CD4-positive, alpha-beta T cell treated with Interleukin-21 for 1 hour (primary cell): ENCODE measurements around the gene HSD17B12.
"Not testable (repeated sequence)": the region's sequence is repeated elsewhere in the genome, so short reads cannot be mapped to it uniquely, and the experiment has no call there.

Source experiments
- DNase-seq: peaks from one replicate; pipeline ENCODE4 v3.0.0-alpha.2; 2020

HSD17B12 gene

GRCh38 chr11:43748095-43748494 is 67.6 kb downstream of the HSD17B12 start:
- no peak for DNase-seq

GRCh38 chr11:43751726-43752125 is 71.2 kb downstream of the HSD17B12 start:
- no peak for DNase-seq

DNA sequence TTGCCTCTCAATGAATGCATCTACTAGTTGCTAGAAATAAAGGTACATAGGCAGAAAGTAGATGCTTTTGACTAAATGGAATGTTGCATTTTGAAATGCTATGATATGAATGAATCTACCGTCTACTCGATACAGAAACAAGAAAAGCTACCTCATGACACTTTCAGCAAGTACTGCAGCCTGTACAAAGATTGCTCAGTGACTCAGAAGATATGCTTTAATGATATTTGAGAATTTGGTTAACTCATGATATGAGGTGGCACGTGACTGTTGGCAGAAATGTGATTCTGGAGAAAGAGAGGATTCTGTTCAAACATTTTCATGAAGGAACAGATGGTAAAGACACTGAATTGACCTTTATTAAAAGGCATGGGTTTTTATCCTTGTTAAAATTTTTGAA is 76.0 kb downstream of the HSD17B12 start:
- DNase-seq: no peak

- no peak for DNase-seq
These were observed 78.4 kb downstream of the HSD17B12 start for GRCh38 chr11:43758927-43759326.

- DNase-seq: no peak
These were observed 80.4 kb downstream of the HSD17B12 start for GRCh38 chr11:43760902-43761301.

- DNase-seq: no peak
These were observed 84.7 kb downstream of the HSD17B12 start for GRCh38 chr11:43765194-43765593.

- not testable (repeated sequence) for DNase-seq
These were observed 88.1 kb downstream of the HSD17B12 start for GRCh38 chr11:43768654-43769053.

GRCh38 chr11:43770173-43770572 is 89.6 kb downstream of the HSD17B12 start:
- no peak for DNase-seq

DNA sequence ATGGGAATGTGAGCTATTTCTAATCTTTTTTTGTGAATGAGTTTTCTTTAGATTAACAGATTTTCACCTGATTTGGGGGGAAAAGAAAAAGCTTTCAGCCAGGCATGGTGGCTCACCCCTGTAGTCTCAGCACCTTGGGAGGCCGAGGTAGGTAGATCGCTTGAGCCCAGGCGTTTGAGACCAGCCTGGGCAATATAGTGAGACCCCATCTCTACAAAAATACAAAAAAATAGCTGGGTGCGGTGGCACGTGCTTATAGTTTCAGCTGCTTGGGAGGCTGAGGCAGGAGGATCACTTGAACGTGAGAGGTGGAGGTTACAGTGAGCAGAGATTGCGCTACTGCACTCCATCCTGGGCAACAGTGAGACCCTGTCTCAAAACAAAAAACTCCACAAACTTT is 92.2 kb downstream of the HSD17B12 start:
- no peak for DNase-seq

- no peak for DNase-seq
These were observed 94.2 kb downstream of the HSD17B12 start for GRCh38 chr11:43774786-43775185.

- no peak for DNase-seq
These were observed 98.8 kb downstream of the HSD17B12 start for GRCh38 chr11:43779306-43779705.

DNA sequence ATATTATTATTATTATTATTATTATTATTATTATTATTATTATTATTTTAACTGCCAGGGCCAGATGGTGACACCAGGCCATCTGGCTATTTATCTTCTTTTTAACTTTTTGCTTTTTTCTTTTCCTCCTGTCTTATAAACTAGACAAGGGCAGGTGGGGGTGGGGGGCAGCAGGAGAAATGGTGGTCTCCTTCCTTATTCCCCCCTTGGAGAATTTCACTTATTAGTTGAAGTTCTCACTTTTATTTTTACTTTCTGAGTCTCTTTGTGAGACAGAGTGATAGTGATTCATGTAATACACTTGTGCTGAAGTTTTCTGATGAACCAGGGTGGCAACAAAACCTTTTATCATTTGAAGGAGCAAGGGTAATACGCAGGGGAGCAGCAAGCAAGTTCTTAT is 103.8 kb downstream of the HSD17B12 start:
- DNase-seq: no peak

DNA sequence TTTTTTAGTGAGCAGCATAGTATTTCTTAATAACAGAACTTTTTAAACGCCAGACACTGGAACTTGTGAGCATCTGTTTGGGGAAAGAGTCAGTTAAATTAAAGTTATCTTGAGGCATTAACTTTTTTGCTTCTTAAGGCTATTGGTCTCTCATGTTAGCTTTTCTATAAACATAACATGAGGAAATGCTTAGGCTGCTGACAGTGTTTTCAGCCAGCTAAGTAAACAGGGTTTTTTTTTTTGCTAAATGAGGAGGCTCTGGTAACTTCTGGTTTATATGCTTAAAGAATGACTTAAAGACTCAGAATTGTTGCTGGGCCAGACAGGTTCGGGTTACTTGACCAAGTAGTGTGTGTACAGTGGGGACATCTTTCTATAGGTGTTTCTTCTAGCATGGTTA is 104.3 kb downstream of the HSD17B12 start:
- no peak for DNase-seq

DNA sequence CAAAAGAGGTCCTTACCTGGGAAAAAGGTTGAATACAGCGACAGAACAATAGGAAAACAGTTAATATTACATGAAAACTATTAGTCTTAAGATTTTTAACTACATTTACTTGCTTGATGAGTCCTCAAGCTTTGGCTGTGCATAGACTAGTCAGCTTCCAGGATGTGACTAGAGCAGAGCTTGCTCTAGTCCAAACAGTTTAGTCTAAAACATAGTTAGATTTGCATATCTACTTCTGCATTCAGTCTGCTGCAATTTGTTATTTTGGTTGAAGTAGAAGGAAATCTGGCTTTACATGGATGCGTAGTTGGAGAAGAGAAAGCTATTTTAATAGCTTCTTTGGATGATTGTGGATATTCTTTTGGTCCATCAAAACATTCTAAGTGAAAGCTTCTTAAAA is 104.8 kb downstream of the HSD17B12 start:
- DNase-seq: no peak

GRCh38 chr11:43786016-43786415 is 105.5 kb downstream of the HSD17B12 start:
- DNase-seq: no peak

GRCh38 chr11:43787824-43788223 is 107.3 kb downstream of the HSD17B12 start:
- no peak for DNase-seq

GRCh38 chr11:43788421-43788820 is 107.9 kb downstream of the HSD17B12 start:
- no peak for DNase-seq

- DNase-seq: no peak
These were observed 109.3 kb downstream of the HSD17B12 start for GRCh38 chr11:43789700-43790443.

- DNase-seq: no peak
These were observed 109.9 kb downstream of the HSD17B12 start for GRCh38 chr11:43790444-43790794.

- DNase-seq: no peak
These were observed 116.8 kb downstream of the HSD17B12 start for GRCh38 chr11:43797337-43797736.

GRCh38 chr11:43797866-43798265 is 117.3 kb downstream of the HSD17B12 start:
- no peak for DNase-seq

DNA sequence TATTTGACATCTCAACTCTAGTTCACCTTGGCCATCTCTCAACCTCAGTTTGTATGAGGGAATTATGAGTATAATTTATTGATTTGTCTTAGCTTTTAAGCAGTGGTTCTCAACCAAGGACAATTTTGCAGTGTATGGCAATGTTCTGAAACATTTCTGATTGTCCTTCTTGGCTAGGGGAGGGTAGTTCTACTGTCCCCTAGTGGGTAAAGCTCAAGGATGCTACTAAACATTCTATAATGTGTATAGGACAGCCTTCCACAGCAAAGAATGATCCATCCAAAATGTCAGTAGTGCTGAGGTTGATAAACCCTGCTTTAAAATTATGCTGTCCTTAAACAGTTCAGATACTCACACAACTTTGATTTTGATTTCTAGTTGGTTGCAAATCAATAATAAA is 122.0 kb downstream of the HSD17B12 start:
- no peak for DNase-seq

GRCh38 chr11:43803766-43804165 is 123.2 kb downstream of the HSD17B12 start:
- DNase-seq: no peak

DNA sequence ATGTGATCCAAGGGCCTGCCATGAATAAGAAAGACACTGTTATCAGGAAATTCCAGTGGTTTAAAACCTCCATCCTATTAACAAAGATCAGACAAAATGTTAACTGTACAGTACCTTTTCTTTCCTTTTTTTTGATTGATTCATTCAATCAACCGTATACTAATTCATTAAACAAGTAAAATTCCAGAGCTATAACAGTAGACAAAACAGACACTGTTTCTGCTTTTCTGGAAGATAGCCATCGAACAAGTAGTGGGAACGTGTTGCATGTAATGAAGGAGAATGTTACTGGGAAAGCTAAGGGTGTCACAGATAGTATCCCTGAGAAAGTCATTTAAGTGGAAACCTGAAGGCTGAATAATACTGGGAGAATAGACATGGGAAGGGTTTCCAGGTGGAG is 126.4 kb downstream of the HSD17B12 start:
- DNase-seq: no peak

DNA sequence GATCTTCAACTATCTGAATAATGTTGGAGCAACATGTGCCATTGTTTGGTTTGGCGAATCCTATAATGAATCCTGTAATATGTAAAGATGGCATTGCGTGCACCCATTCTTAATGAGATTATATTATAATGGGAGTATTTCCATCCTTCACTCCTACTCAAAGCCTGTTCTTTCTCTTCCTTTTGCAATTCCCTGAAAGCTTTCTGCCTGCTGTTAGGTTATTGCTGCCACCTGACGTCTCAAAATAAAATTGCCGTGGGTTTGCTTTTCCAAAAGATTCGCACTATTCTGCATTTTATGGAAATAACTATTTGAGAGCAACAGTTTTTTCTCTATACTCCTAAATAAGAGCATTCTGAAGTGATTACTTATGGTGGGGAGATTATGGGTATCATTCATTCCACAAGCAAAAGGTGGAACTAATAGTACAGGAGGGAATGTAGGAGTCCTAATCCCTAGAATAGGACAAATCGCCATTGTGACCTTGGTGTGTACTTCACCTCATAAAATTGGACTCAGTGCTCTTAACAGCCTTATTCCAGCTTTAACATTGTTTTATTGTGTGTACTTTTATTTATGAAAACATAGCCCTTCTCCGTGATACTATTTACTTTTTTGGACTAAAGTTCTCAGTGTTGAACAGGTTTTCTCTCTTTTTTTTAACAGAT is 130.5 kb downstream of the HSD17B12 start:
- DNase-seq: no peak
